ENCODE measurements around the gene LRRC8D. TPM values are rescaled to one million over a fixed set of nuclear protein-coding genes. Genes with fewer than 3 reads are reported as not detected.

The LRRC8D gene
- total RNA-seq, 2 donors from 2014 or later, result 23.8 to 33.8 TPM

DNA sequence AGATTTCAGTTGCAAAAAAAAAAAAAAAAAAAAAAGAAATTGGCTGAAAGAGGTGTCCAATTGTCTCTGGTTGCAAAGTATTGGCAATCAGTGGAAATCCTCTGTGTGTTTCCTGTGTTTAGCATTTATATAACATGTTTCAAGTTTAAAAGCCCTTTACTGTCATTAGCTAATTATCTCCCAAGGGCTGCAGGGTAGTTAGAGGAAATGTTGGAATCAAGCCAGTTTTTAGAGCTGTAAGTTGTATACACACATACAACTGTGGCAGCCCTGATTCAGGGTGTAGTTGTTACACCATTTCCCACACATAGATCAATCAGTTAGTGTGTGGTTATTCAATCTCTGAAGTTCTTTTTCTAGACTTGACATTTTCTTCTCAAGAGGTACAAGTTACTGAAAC is 165.2 kb downstream of the LRRC8D start:
- H3K4me1 Mint-ChIP-seq, result peaks cover 14% of the 10 kb centered on the region
- H3K4me3 ChIP-seq (ENCODE audit: low read length), result no peak overlapping the region
- H3K36me3 ChIP-seq (ENCODE audit: control insufficient read depth, insufficient read depth, low read length), result no peaks in the 10 kb centered on the region
- no peaks in the 10 kb centered on the region for H3K27me3 Mint-ChIP-seq (ENCODE audit: insufficient read depth)
- DNase-seq, result no peak
- TF ChIP-seq, protein P1, sequence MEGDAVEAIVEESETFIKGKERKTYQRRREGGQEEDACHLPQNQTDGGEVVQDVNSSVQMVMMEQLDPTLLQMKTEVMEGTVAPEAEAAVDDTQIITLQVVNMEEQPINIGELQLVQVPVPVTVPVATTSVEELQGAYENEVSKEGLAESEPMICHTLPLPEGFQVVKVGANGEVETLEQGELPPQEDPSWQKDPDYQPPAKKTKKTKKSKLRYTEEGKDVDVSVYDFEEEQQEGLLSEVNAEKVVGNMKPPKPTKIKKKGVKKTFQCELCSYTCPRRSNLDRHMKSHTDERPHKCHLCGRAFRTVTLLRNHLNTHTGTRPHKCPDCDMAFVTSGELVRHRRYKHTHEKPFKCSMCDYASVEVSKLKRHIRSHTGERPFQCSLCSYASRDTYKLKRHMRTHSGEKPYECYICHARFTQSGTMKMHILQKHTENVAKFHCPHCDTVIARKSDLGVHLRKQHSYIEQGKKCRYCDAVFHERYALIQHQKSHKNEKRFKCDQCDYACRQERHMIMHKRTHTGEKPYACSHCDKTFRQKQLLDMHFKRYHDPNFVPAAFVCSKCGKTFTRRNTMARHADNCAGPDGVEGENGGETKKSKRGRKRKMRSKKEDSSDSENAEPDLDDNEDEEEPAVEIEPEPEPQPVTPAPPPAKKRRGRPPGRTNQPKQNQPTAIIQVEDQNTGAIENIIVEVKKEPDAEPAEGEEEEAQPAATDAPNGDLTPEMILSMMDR (conservative IDR thresholded peaks at IDR 0.05), result no peak
- no peak overlapping the region for H3K9ac ChIP-seq (ENCODE audit: extremely low read depth, low read length, poor library complexity, severe bottlenecking)
- no peak overlapping the region for H3K4me3 Mint-ChIP-seq
- H3K27me3 ChIP-seq (ENCODE audit: control insufficient read depth, insufficient read depth, low read length, poor library complexity, severe bottlenecking), result no peaks in the 10 kb centered on the region
- H3K36me3 Mint-ChIP-seq (ENCODE audit: low read depth), result no peaks in the 10 kb centered on the region
- no peak overlapping the region for H3K27ac ChIP-seq (ENCODE audit: low read depth, low read length)
- H3K4me1 ChIP-seq (ENCODE audit: control insufficient read depth, insufficient read depth, low read length), result no peaks in the 10 kb centered on the region
- peaks cover 6% of the 10 kb centered on the region for H3K9me3 Mint-ChIP-seq
- no peak overlapping the region for H3K27ac Mint-ChIP-seq
- no peaks in the 10 kb centered on the region for H3K9me3 ChIP-seq (ENCODE audit: control insufficient read depth, low read length)

Other genes with a start within 250 kb of the LRRC8D start
- gene LRRC8C, start 187.9 kb upstream of the LRRC8D start, total RNA-seq, result 1 to 10 TPM; 2.5 to 5.5 TPM
- 10 to 100 TPM; 31.0 to 36.4 TPM for gene ZNF326, start 174.1 kb downstream of the LRRC8D start, total RNA-seq